ENCODE measurements around the gene VWC2. TPM values are rescaled to one million over a fixed set of nuclear protein-coding genes. Genes with fewer than 3 reads are reported as not detected.

The VWC2 gene
- total and polyA plus RNA-seq, 2 of the 8 experiments (the other 6 are each of a cell fraction or from before 2014, with no cell fraction given), result 0.24 to 0.30 TPM

DNA sequence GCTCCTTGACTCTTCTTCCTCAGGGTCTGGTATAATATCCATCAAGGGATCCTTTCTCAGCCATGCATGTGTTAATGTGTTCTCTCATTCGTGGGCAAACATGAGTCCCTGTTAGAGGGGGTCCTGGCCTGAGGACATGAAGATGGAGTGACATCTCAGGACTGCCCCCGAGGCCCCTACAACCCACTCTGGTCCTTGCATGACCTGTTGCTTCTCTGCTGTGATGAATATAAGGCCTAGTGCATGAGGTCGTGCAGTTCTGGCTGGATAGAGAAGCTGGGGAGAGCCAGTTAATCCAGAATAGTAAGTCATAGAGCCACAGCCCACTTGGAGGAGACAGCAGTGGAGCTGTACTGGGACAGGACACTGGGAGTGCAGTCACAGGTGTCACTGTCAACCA is 4.6 kb upstream of the VWC2 start:
- H2BK12ac ChIP-seq (ENCODE audit: low read depth, low read length), result no peak overlapping the region
- no peak overlapping the region for H3K27ac ChIP-seq (ENCODE audit: low read depth, low read length)

More for the DNA sequence above, 4.6 kb upstream of the VWC2 start:
- peaks cover 0 to 5% (median 2%) of the 10 kb centered on the region in 4 experiments; a peak in 2 of 7 replicates for H3K4me1 ChIP-seq (replicated peaks in 1 of 4; ENCODE audit: control insufficient read depth in 3 of 4, insufficient read depth in 4 of 4, low read length in 3 of 4)
- no peak overlapping the region for H3K4me2 ChIP-seq (ENCODE audit: insufficient read depth in 1 of 2, low read depth in 2 of 2, low read length in 2 of 2)
- H4K91ac ChIP-seq (replicated peaks; ENCODE audit: insufficient read length, low read length), result no peak overlapping the region
- H2BK120ac ChIP-seq (replicated peaks; ENCODE audit: low read depth, low read length), result no peak overlapping the region
- POLR2A ChIA-PET (ENCODE audit: partially characterized antibody), result no interaction called here
- no peaks in the 10 kb centered on the region for H3K9me3 ChIP-seq (ENCODE audit: insufficient read depth in 2 of 2, low read depth in 1 of 2, low read length in 1 of 2)
- no peak overlapping the region for H3K4ac ChIP-seq (replicated peaks; ENCODE audit: insufficient read length, low read depth, low read length)
- no peak overlapping the region for H3K56ac ChIP-seq (replicated peaks; ENCODE audit: insufficient read length, low read depth, low read length)
- H2AFZ ChIP-seq (ENCODE audit: low read length), result no peak overlapping the region
- H3K14ac ChIP-seq (ENCODE audit: insufficient read length), result no peak overlapping the region
- TF ChIP-seq SIX5 (IDR thresholded peaks at IDR 0.05; ENCODE audit: low read depth, low read length) (no peak), CBX5 (IDR thresholded peaks at IDR 0.05; ENCODE audit: low read depth, low read length) (no peak), SP4 (IDR thresholded peaks at IDR 0.05; ENCODE audit: low read length) (no peak)
- no peak overlapping the region for H3K23ac ChIP-seq (ENCODE audit: insufficient read length)
- no peaks in the 10 kb centered on the region for H3K36me3 ChIP-seq (ENCODE audit: control insufficient read depth in 2 of 4, insufficient read depth in 4 of 4, low read length in 3 of 4)
- no peak overlapping the region for H3K4me3 ChIP-seq (ENCODE audit: extremely low read depth in 1 of 4, insufficient read depth in 2 of 4, low read depth in 3 of 4, low read length in 4 of 4)
- peaks cover 13 to 33% (median 28%) of the 10 kb centered on the region in 4 experiments for H3K27me3 ChIP-seq (replicated peaks in 1 of 4; ENCODE audit: control insufficient read depth in 3 of 4, extremely low read depth in 1 of 4, insufficient read depth in 3 of 4, low read length in 3 of 4)
- no peak overlapping the region for H2BK20ac ChIP-seq (ENCODE audit: low read length)
- no peak for DNase-seq (ENCODE audit: low read depth in 1 of 2, low spot score in 2 of 2)
- FAIRE-seq, result no peak
- no peak overlapping the region for H3K9ac ChIP-seq (replicated peaks in 1 of 4; ENCODE audit: extremely low read depth in 1 of 4, low read depth in 3 of 4, low read length in 3 of 4)
- CTCF ChIA-PET (ENCODE audit: partially characterized antibody), result interaction anchor here (0.7 to 1.7 kb wide), 2 partner anchors 8 to 21 kb away, joined by 3 read pairs; no protein-coding TSS in a partner anchor
- no peak overlapping the region for H2BK15ac ChIP-seq (ENCODE audit: low read length)
- no peak overlapping the region for H2BK5ac ChIP-seq (ENCODE audit: low read depth, low read length)
- H3K79me1 ChIP-seq (ENCODE audit: low read depth, low read length), result no peaks in the 10 kb centered on the region
- no peak overlapping the region for H3K18ac ChIP-seq (ENCODE audit: extremely low read depth, low read length)
- H3K23me2 ChIP-seq (ENCODE audit: low read depth, low read length), result peaks cover 5% of the 10 kb centered on the region; the same call in 1 of the 2 replicates
- H4K5ac ChIP-seq (ENCODE audit: insufficient read length, low read depth, low read length), result no peak overlapping the region
- H4K20me1 ChIP-seq (replicated peaks in 1 of 2; ENCODE audit: control insufficient read depth in 1 of 2, insufficient read depth in 2 of 2, low read length in 2 of 2), result no peaks in the 10 kb centered on the region
- WGBS, 2 experiments (ENCODE audit: extremely low coverage in 1 of 2, insufficient coverage in 1 of 2, insufficient read length in 1 of 2, insufficient replicate concordance in 2 of 2, low coverage in 1 of 2, low lambda C conversion rate in 2 of 2, missing lambda C conversion rate in 1 of 2), result 70% methylated on average over 3 of the region's 3 CpGs; no CpG with 5 or more reads in 1 of the 2 experiments
- H4K8ac ChIP-seq (ENCODE audit: extremely low read depth, insufficient read depth, low read length), result no peak overlapping the region
- H3K79me2 ChIP-seq (ENCODE audit: control insufficient read depth in 1 of 2, insufficient read depth in 2 of 2, low read length in 2 of 2), result no peaks in the 10 kb centered on the region
- H2AK5ac ChIP-seq (ENCODE audit: low read depth, low read length), result no peak overlapping the region

Measured in H1 (cell line).